ENCODE data around the gene ELFN1. TPM values are rescaled to one million over a fixed set of nuclear protein-coding genes. Genes with fewer than 3 reads are reported as not detected.

ELFN1 gene
- polyA plus RNA-seq, 1 donor = 9.3 TPM

- no peak for DNase-seq
Measured at GRCh38 chr7:1663223-1663622, 6.9 kb upstream of the ELFN1 start.

GRCh38 chr7:1663857-1664651 lies 6.0 kb upstream of the ELFN1 start:
- DNase-seq = no peak

GRCh38 chr7:1664711-1665548 lies 5.1 kb upstream of the ELFN1 start:
- peak; percentile 87 for DNase-seq

GRCh38 chr7:1665549-1666316 lies 4.3 kb upstream of the ELFN1 start:
- no peak for DNase-seq

- DNase-seq = no peak
Measured at GRCh38 chr7:1666317-1666822, 3.7 kb upstream of the ELFN1 start.

- DNase-seq = no peak
Measured at GRCh38 chr7:1666823-1667565, 3.1 kb upstream of the ELFN1 start.

GRCh38 chr7:1667566-1668395 lies 2.3 kb upstream of the ELFN1 start:
- no peak for DNase-seq

GRCh38 chr7:1668396-1669063 lies 1.5 kb upstream of the ELFN1 start:
- no peak for DNase-seq

GRCh38 chr7:1669064-1669951 lies 769 bp upstream of the ELFN1 start:
- DNase-seq = no peak

- no peak for DNase-seq
Measured at GRCh38 chr7:1670894-1671593, 967 bp downstream of the ELFN1 start.

GRCh38 chr7:1671594-1672451 lies 1.7 kb downstream of the ELFN1 start:
- no peak for DNase-seq

- DNase-seq = no peak
Measured at GRCh38 chr7:1672851-1673486, 2.9 kb downstream of the ELFN1 start.

GRCh38 chr7:1673581-1674118 lies 3.6 kb downstream of the ELFN1 start:
- no peak for DNase-seq

GRCh38 chr7:1674161-1675035 lies 4.3 kb downstream of the ELFN1 start:
- DNase-seq = no peak

- DNase-seq = no peak
Measured at GRCh38 chr7:1675036-1675671, 5.1 kb downstream of the ELFN1 start.
